ENCODE measurements around the gene TMEM168.
"Not testable (repeated sequence)": the region's sequence is repeated elsewhere in the genome, so short reads cannot be mapped to it uniquely, and the experiment has no call there.

Gene TMEM168

DNA sequence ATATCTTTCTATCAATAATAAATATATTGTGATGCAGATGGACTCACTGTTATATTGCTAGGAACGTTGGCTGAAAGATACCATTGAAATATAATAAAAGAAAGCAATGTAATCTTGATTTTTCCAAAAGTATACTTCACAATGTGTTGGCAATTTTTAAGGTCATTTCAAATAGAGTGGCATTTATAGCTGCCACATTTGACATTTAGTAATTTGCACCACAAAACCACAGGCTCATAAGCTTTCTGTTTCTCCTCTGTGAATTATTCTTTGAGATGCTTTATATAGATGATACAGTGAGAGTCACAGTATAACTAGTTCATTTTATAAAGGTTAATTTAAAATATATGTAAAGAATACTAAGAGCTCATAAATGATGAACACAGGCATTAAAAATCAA lies 44.6 kb downstream of the TMEM168 start:
- no peak for DNase-seq (ENCODE audit: extremely low spot score)
- TF ChIP-seq LEF1 (IDR thresholded peaks at IDR 0.05; ENCODE audit: borderline replicate concordance) (no peak), FOXM1 (IDR thresholded peaks at IDR 0.05; ENCODE audit: borderline replicate concordance) (no peak), SUZ12 (IDR thresholded peaks at IDR 0.05) (no peak), ARNT (IDR thresholded peaks at IDR 0.05) (no peak), CTBP1 (IDR thresholded peaks at IDR 0.05; ENCODE audit: borderline replicate concordance) (no peak), ZNF384 (IDR thresholded peaks at IDR 0.05) (no peak), L3MBTL2 (conservative IDR thresholded peaks at IDR 0.05) (no peak), BHLHE40 (IDR thresholded peaks at IDR 0.05; ENCODE audit: borderline replicate concordance) (no peak), FOXK2 (IDR thresholded peaks at IDR 0.05) (no peak), HDGF (IDR thresholded peaks at IDR 0.05; ENCODE audit: borderline replicate concordance) (no peak), TARDBP (IDR thresholded peaks at IDR 0.05) (no peak), NFRKB (IDR thresholded peaks at IDR 0.05) (no peak), FOXA1 (IDR thresholded peaks at IDR 0.05) (no peak), ELF4 (IDR thresholded peaks at IDR 0.05) (no peak), SP1 (IDR thresholded peaks at IDR 0.05) (no peak)
- TF ChIP-seq, protein P1, sequence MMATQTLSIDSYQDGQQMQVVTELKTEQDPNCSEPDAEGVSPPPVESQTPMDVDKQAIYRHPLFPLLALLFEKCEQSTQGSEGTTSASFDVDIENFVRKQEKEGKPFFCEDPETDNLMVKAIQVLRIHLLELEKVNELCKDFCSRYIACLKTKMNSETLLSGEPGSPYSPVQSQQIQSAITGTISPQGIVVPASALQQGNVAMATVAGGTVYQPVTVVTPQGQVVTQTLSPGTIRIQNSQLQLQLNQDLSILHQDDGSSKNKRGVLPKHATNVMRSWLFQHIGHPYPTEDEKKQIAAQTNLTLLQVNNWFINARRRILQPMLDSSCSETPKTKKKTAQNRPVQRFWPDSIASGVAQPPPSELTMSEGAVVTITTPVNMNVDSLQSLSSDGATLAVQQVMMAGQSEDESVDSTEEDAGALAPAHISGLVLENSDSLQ (IDR thresholded peaks at IDR 0.05): no peak
- ChIA-PET CTCF (no interaction called here), POLR2A (no interaction called here)

GRCh38 chr7:112744818-112745217 lies 45.4 kb downstream of the TMEM168 start:
- TF ChIP-seq HDGF (IDR thresholded peaks at IDR 0.05; ENCODE audit: borderline replicate concordance): no peak
- TF ChIP-seq SP1 (IDR thresholded peaks at IDR 0.05): no peak
- TF ChIP-seq, protein P1 (IDR thresholded peaks at IDR 0.05): no peak
- TF ChIP-seq LEF1 (IDR thresholded peaks at IDR 0.05; ENCODE audit: borderline replicate concordance): no peak
- TF ChIP-seq TARDBP (IDR thresholded peaks at IDR 0.05): no peak
- no peak for TF ChIP-seq ZNF384 (IDR thresholded peaks at IDR 0.05)
- TF ChIP-seq FOXK2 (IDR thresholded peaks at IDR 0.05): no peak
- no peak for TF ChIP-seq ELF4 (IDR thresholded peaks at IDR 0.05)
- TF ChIP-seq FOXM1 (IDR thresholded peaks at IDR 0.05; ENCODE audit: borderline replicate concordance): no peak
- no peak for DNase-seq (ENCODE audit: extremely low spot score)
- ChIA-PET CTCF (no interaction called here), POLR2A (no interaction called here)

- ChIA-PET POLR2A (no interaction called here), CTCF (no interaction called here)
- DNase-seq (ENCODE audit: extremely low spot score): no peak
- TF ChIP-seq FOXM1 (IDR thresholded peaks at IDR 0.05; ENCODE audit: borderline replicate concordance): no peak
- TF ChIP-seq ZNF384 (IDR thresholded peaks at IDR 0.05): 0 out of 2 replicates have a peak, but pooled peaks have one; percentile 11
Observed at GRCh38 chr7:112743811-112744210, 46.4 kb downstream of the TMEM168 start.

DNA sequence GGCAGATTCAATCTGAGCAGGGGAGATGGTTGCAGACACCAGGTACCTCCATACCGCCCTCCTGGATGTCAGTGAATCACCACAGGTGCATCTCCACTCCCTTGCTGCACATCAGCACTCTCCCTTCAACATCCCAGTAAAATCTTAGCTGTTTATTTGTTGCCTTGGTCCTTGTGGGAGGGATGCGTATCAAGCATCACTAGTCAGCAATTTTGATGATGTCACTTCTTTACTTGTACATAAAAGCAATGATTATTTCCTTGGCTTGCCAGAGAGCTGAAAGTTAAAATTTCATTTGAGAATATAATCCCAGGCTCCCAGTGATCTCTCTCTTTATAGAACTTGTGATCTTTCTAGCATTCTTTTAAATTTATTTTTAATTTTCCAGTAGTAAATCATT lies 49.5 kb downstream of the TMEM168 start:
- POLR2A ChIA-PET: no interaction called here
- no peak for DNase-seq (ENCODE audit: extremely low spot score)
- TF ChIP-seq, protein P1 (IDR thresholded peaks at IDR 0.05): no peak
- TF ChIP-seq FOXM1 (IDR thresholded peaks at IDR 0.05; ENCODE audit: borderline replicate concordance) (no peak), FOXA1 (IDR thresholded peaks at IDR 0.05) (no peak), SP1 (IDR thresholded peaks at IDR 0.05) (no peak)
- CTCF ChIA-PET: no interaction called here

- ChIA-PET POLR2A (no interaction called here), CTCF (no interaction called here)
- no peak for DNase-seq (ENCODE audit: extremely low spot score)
- TF ChIP-seq ELF4 (IDR thresholded peaks at IDR 0.05): no peak
- no peak for TF ChIP-seq L3MBTL2 (conservative IDR thresholded peaks at IDR 0.05)
- no peak for TF ChIP-seq FOXM1 (IDR thresholded peaks at IDR 0.05; ENCODE audit: borderline replicate concordance)
Observed at GRCh38 chr7:112739436-112740180, 50.6 kb downstream of the TMEM168 start.

DNA sequence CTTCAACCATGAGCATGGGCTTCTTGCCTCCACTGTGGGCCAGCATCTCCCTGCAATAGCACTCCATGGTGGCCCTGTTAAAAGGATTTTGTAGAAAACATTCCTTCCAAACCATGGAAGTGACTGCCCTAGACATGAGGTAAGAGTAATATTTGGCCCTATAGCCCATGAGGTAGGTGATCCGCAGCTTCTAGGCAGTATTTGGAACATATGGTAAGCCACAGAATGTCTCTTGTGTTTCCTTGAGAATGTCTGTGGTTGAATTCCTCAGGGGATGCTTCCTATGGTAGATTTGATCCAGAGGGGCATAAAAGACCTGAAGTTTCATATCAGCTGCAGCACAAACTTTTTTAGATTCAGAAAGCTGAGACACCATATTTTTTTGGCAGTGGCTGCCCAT lies 54.9 kb downstream of the TMEM168 start:
- ChIA-PET POLR2A (no interaction called here), CTCF (no interaction called here)
- TF ChIP-seq TARDBP (IDR thresholded peaks at IDR 0.05) (no peak), FOXK2 (IDR thresholded peaks at IDR 0.05) (no peak), ZNF384 (IDR thresholded peaks at IDR 0.05) (no peak), FOXA1 (IDR thresholded peaks at IDR 0.05) (no peak), CTBP1 (IDR thresholded peaks at IDR 0.05; ENCODE audit: borderline replicate concordance) (no peak), ELF4 (IDR thresholded peaks at IDR 0.05) (no peak), BHLHE40 (IDR thresholded peaks at IDR 0.05; ENCODE audit: borderline replicate concordance) (no peak), ARNT (IDR thresholded peaks at IDR 0.05) (no peak), SP1 (IDR thresholded peaks at IDR 0.05) (no peak), FOXM1 (IDR thresholded peaks at IDR 0.05; ENCODE audit: borderline replicate concordance) (no peak), HDGF (IDR thresholded peaks at IDR 0.05; ENCODE audit: borderline replicate concordance) (no peak), LEF1 (IDR thresholded peaks at IDR 0.05; ENCODE audit: borderline replicate concordance) (no peak), SUZ12 (IDR thresholded peaks at IDR 0.05) (no peak)
- no peak for DNase-seq (ENCODE audit: extremely low spot score)

GRCh38 chr7:112731324-112731723 lies 58.9 kb downstream of the TMEM168 start:
- POLR2A ChIA-PET; DNase-seq (ENCODE audit: extremely low spot score); CTCF ChIA-PET: not testable (repeated sequence)

Measured in HEK293T (cell line).